ENCODE results near the gene PALLD.

Gene PALLD

GRCh38 chr4:168841000-168841671 lies 344.3 kb downstream of the PALLD start:
- Histone ChIP-seq H3K36me3 (ENCODE audit: control insufficient read depth, insufficient read depth, low read length) (no peaks in the 10 kb centered on the region), H3K27me3 (ENCODE audit: control insufficient read depth, insufficient read depth, low read length) (no peaks in the 10 kb centered on the region), H3K4me3 (ENCODE audit: low read depth, low read length) (peak overlapping the region; percentile 16; the same call in 1 of the 2 replicates), H3K4me1 (ENCODE audit: control insufficient read depth, insufficient read depth, low read length) (peaks cover 66% of the 10 kb centered on the region), H3K27ac (ENCODE audit: low read depth, low read length) (peak overlapping the region; percentile 87), H3K9me3 (ENCODE audit: control insufficient read depth, insufficient read depth, low read length) (no peaks in the 10 kb centered on the region), H3K9ac (ENCODE audit: low read depth, low read length) (0 out of 2 replicates have a peak overlapping the region, but pooled peaks have one; percentile 23)

GRCh38 chr4:168841672-168842019 lies 344.8 kb downstream of the PALLD start:
- Histone ChIP-seq H3K36me3 (ENCODE audit: control insufficient read depth, insufficient read depth, low read length) (no peaks in the 10 kb centered on the region), H3K9ac (ENCODE audit: low read depth, low read length) (0 out of 2 replicates have a peak overlapping the region, but pooled peaks have one; percentile 23), H3K4me3 (ENCODE audit: low read depth, low read length) (no peak overlapping the region), H3K4me1 (ENCODE audit: control insufficient read depth, insufficient read depth, low read length) (peaks cover 68% of the 10 kb centered on the region), H3K27me3 (ENCODE audit: control insufficient read depth, insufficient read depth, low read length) (no peaks in the 10 kb centered on the region), H3K9me3 (ENCODE audit: control insufficient read depth, insufficient read depth, low read length) (no peaks in the 10 kb centered on the region), H3K27ac (ENCODE audit: low read depth, low read length) (peak overlapping the region; percentile 87)

- Histone ChIP-seq H3K27me3 (ENCODE audit: control insufficient read depth, insufficient read depth, low read length) (no peaks in the 10 kb centered on the region; the same call in 1 of the 2 replicates), H3K4me1 (ENCODE audit: control insufficient read depth, insufficient read depth, low read length) (peaks cover 73% of the 10 kb centered on the region), H3K36me3 (ENCODE audit: control insufficient read depth, insufficient read depth, low read length) (no peaks in the 10 kb centered on the region), H3K9ac (ENCODE audit: low read depth, low read length) (no peak overlapping the region), H3K27ac (ENCODE audit: low read depth, low read length) (no peak overlapping the region), H3K9me3 (ENCODE audit: control insufficient read depth, insufficient read depth, low read length) (no peaks in the 10 kb centered on the region), H3K4me3 (ENCODE audit: low read depth, low read length) (no peak overlapping the region)
Measured at GRCh38 chr4:168842186-168842585, 345.3 kb downstream of the PALLD start.

GRCh38 chr4:168843635-168844034 lies 346.8 kb downstream of the PALLD start:
- Histone ChIP-seq H3K4me3 (ENCODE audit: low read depth, low read length) (no peak overlapping the region), H3K27me3 (ENCODE audit: control insufficient read depth, insufficient read depth, low read length) (no peaks in the 10 kb centered on the region; the same call in 1 of the 2 replicates), H3K27ac (ENCODE audit: low read depth, low read length) (no peak overlapping the region), H3K9ac (ENCODE audit: low read depth, low read length) (no peak overlapping the region), H3K9me3 (ENCODE audit: control insufficient read depth, insufficient read depth, low read length) (no peaks in the 10 kb centered on the region), H3K4me1 (ENCODE audit: control insufficient read depth, insufficient read depth, low read length) (peaks cover 86% of the 10 kb centered on the region), H3K36me3 (ENCODE audit: control insufficient read depth, insufficient read depth, low read length) (no peaks in the 10 kb centered on the region)

- no peak overlapping the region for H3K9ac ChIP-seq (ENCODE audit: low read depth, low read length)
Measured at GRCh38 chr4:168844353-168845049, 347.6 kb downstream of the PALLD start.

GRCh38 chr4:168845897-168846296 lies 349.0 kb downstream of the PALLD start:
- Histone ChIP-seq H3K27me3 (ENCODE audit: control insufficient read depth, insufficient read depth, low read length) (no peaks in the 10 kb centered on the region; the same call in 1 of the 2 replicates), H3K4me3 (ENCODE audit: low read depth, low read length) (no peak overlapping the region), H3K9me3 (ENCODE audit: control insufficient read depth, insufficient read depth, low read length) (no peaks in the 10 kb centered on the region), H3K27ac (ENCODE audit: low read depth, low read length) (no peak overlapping the region), H3K36me3 (ENCODE audit: control insufficient read depth, insufficient read depth, low read length) (no peaks in the 10 kb centered on the region), H3K4me1 (ENCODE audit: control insufficient read depth, insufficient read depth, low read length) (peaks cover 91% of the 10 kb centered on the region), H3K9ac (ENCODE audit: low read depth, low read length) (no peak overlapping the region)

More at GRCh38 chr4:168844353-168845049, 347.6 kb downstream of the PALLD start:
- no peak overlapping the region for H3K27ac ChIP-seq (ENCODE audit: low read depth, low read length)
- no peak overlapping the region for H3K4me3 ChIP-seq (ENCODE audit: low read depth, low read length)
- no peaks in the 10 kb centered on the region; the same call in 1 of the 2 replicates for H3K27me3 ChIP-seq (ENCODE audit: control insufficient read depth, insufficient read depth, low read length)
- H3K9me3 ChIP-seq (ENCODE audit: control insufficient read depth, insufficient read depth, low read length) = no peaks in the 10 kb centered on the region
- H3K4me1 ChIP-seq (ENCODE audit: control insufficient read depth, insufficient read depth, low read length) = peaks cover 94% of the 10 kb centered on the region
- no peaks in the 10 kb centered on the region for H3K36me3 ChIP-seq (ENCODE audit: control insufficient read depth, insufficient read depth, low read length)

- Histone ChIP-seq H3K27ac (ENCODE audit: low read depth, low read length) (no peak overlapping the region), H3K9ac (ENCODE audit: low read depth, low read length) (no peak overlapping the region), H3K4me1 (ENCODE audit: control insufficient read depth, insufficient read depth, low read length) (peaks cover 87% of the 10 kb centered on the region), H3K36me3 (ENCODE audit: control insufficient read depth, insufficient read depth, low read length) (no peaks in the 10 kb centered on the region), H3K9me3 (ENCODE audit: control insufficient read depth, insufficient read depth, low read length) (no peaks in the 10 kb centered on the region), H3K27me3 (ENCODE audit: control insufficient read depth, insufficient read depth, low read length) (no peaks in the 10 kb centered on the region; the same call in 1 of the 2 replicates), H3K4me3 (ENCODE audit: low read depth, low read length) (0 out of 2 replicates have a peak overlapping the region, but pooled peaks have one; percentile 0)
Measured at GRCh38 chr4:168846414-168846813, 349.6 kb downstream of the PALLD start.

- H3K4me3 ChIP-seq (ENCODE audit: low read depth, low read length) = no peak overlapping the region
Measured at GRCh38 chr4:168847771-168848502, 351.1 kb downstream of the PALLD start.

GRCh38 chr4:168849030-168849675 lies 352.3 kb downstream of the PALLD start:
- no peak overlapping the region; the same call in 1 of the 2 replicates for H3K9ac ChIP-seq (ENCODE audit: low read depth, low read length)
- H3K4me1 ChIP-seq (ENCODE audit: control insufficient read depth, insufficient read depth, low read length) = peaks cover 60% of the 10 kb centered on the region
- H3K27me3 ChIP-seq (ENCODE audit: control insufficient read depth, insufficient read depth, low read length) = no peaks in the 10 kb centered on the region; the same call in 1 of the 2 replicates
- H3K4me3 ChIP-seq (ENCODE audit: low read depth, low read length) = peak overlapping the region; percentile 36; the same call in 1 of the 2 replicates
- H3K9me3 ChIP-seq (ENCODE audit: control insufficient read depth, insufficient read depth, low read length) = no peaks in the 10 kb centered on the region
- H3K27ac ChIP-seq (ENCODE audit: low read depth, low read length) = peak overlapping the region; percentile 65
- no peaks in the 10 kb centered on the region for H3K36me3 ChIP-seq (ENCODE audit: control insufficient read depth, insufficient read depth, low read length)

More at GRCh38 chr4:168847771-168848502, 351.1 kb downstream of the PALLD start:
- H3K36me3 ChIP-seq (ENCODE audit: control insufficient read depth, insufficient read depth, low read length) = no peaks in the 10 kb centered on the region
- no peaks in the 10 kb centered on the region; the same call in 1 of the 2 replicates for H3K27me3 ChIP-seq (ENCODE audit: control insufficient read depth, insufficient read depth, low read length)
- H3K27ac ChIP-seq (ENCODE audit: low read depth, low read length) = peak overlapping the region; percentile 65
- peaks cover 72% of the 10 kb centered on the region for H3K4me1 ChIP-seq (ENCODE audit: control insufficient read depth, insufficient read depth, low read length)
- H3K9me3 ChIP-seq (ENCODE audit: control insufficient read depth, insufficient read depth, low read length) = no peaks in the 10 kb centered on the region
- H3K9ac ChIP-seq (ENCODE audit: low read depth, low read length) = no peak overlapping the region

GRCh38 chr4:168849997-168850396 lies 353.1 kb downstream of the PALLD start:
- H3K9me3 ChIP-seq (ENCODE audit: control insufficient read depth, insufficient read depth, low read length) = no peaks in the 10 kb centered on the region
- H3K4me1 ChIP-seq (ENCODE audit: control insufficient read depth, insufficient read depth, low read length) = peaks cover 52% of the 10 kb centered on the region
- H3K4me3 ChIP-seq (ENCODE audit: low read depth, low read length) = no peak overlapping the region
- H3K36me3 ChIP-seq (ENCODE audit: control insufficient read depth, insufficient read depth, low read length) = no peaks in the 10 kb centered on the region
- H3K27me3 ChIP-seq (ENCODE audit: control insufficient read depth, insufficient read depth, low read length) = no peaks in the 10 kb centered on the region; the same call in 1 of the 2 replicates
- H3K27ac ChIP-seq (ENCODE audit: low read depth, low read length) = no peak overlapping the region
- H3K9ac ChIP-seq (ENCODE audit: low read depth, low read length) = no peak overlapping the region

Data from HUES48 (cell line).